Progenitor cell of endocrine pancreas (in vitro differentiated cells): Measurements from ENCODE around the gene C3orf62. TPM values are rescaled to one million over a fixed set of nuclear protein-coding genes. Genes with fewer than 3 reads are reported as not detected.

Experiments
- DNase-seq: peaks from one replicate; pipeline ENCODE4 v3.0.0; 2021; ENCODE audit warnings: low spot score; ENCODE audit not compliant: unreplicated experiment
- H3K27ac Mint-ChIP-seq: 2 replicates; pipeline ENCODE4 v1.8.0; 2021; ENCODE audit warnings: mild to moderate bottlenecking, moderate library complexity, mixed read lengths
- H3K27me3 Mint-ChIP-seq: 2 replicates; pipeline ENCODE4 v1.8.0; 2021; ENCODE audit warnings: mixed read lengths
- H3K36me3 Mint-ChIP-seq: 2 replicates; pipeline ENCODE4 v1.8.0; 2022; ENCODE audit warnings: mixed read lengths; ENCODE audit not compliant: insufficient read depth
- H3K4me1 Mint-ChIP-seq: 2 replicates; pipeline ENCODE4 v1.8.0; 2021; ENCODE audit warnings: low read depth, mixed read lengths
- H3K4me3 Mint-ChIP-seq: 2 replicates; pipeline ENCODE4 v1.8.0; 2021; ENCODE audit warnings: low read depth, mild to moderate bottlenecking, moderate library complexity, mixed read lengths
- H3K9me3 Mint-ChIP-seq: 2 replicates; pipeline ENCODE4 v1.8.0; 2021; ENCODE audit warnings: low read depth, mixed read lengths
- total RNA-seq: library from RNA; stranded (reverse); gene quantifications from 2 replicates; pipeline ENCODE4 v1.2.1, GENCODE V29; 2021
- TF ChIP-seq, protein P1 (sequence below): fragments of 200-600 bp; sonication (generic); IDR thresholded peaks from one replicate; pipeline ENCODE4 v1.5.0; 2021; ENCODE audit warnings: antibody characterized with exemption, mild to moderate bottlenecking; ENCODE audit not compliant: unreplicated experiment

C3orf62 gene
- total RNA-seq, 1 donor from 2014 or later = 15.1 TPM

DNA sequence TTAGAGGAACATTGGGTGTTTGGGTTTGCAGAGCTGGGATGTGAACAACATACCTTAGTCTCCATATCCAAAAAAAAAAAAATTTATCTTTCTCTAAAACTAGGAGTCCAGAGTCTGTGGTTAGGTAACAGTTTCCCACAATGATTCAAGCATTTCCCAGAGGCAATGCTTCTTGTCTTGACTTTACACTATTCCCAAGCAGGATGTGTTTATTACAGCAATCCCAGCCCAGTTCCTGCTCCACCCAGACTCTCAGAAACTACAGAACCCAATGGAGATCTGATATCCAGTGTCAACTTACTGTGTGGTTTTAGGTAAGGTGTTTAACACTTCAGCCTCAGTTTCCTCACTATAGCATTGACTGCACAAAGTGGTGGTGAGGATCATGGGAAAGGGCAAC, 2.3 kb upstream of the C3orf62 start:
- H3K4me3 Mint-ChIP-seq = no peak overlapping the region
- no peaks in the 10 kb centered on the region for H3K27me3 Mint-ChIP-seq
- H3K9me3 Mint-ChIP-seq = no peaks in the 10 kb centered on the region
- no peak for DNase-seq
- H3K36me3 Mint-ChIP-seq = peaks cover 29% of the 10 kb centered on the region
- H3K4me1 Mint-ChIP-seq = no peaks in the 10 kb centered on the region
- TF ChIP-seq, protein P1, sequence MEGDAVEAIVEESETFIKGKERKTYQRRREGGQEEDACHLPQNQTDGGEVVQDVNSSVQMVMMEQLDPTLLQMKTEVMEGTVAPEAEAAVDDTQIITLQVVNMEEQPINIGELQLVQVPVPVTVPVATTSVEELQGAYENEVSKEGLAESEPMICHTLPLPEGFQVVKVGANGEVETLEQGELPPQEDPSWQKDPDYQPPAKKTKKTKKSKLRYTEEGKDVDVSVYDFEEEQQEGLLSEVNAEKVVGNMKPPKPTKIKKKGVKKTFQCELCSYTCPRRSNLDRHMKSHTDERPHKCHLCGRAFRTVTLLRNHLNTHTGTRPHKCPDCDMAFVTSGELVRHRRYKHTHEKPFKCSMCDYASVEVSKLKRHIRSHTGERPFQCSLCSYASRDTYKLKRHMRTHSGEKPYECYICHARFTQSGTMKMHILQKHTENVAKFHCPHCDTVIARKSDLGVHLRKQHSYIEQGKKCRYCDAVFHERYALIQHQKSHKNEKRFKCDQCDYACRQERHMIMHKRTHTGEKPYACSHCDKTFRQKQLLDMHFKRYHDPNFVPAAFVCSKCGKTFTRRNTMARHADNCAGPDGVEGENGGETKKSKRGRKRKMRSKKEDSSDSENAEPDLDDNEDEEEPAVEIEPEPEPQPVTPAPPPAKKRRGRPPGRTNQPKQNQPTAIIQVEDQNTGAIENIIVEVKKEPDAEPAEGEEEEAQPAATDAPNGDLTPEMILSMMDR = no peak
- no peak overlapping the region for H3K27ac Mint-ChIP-seq

DNA sequence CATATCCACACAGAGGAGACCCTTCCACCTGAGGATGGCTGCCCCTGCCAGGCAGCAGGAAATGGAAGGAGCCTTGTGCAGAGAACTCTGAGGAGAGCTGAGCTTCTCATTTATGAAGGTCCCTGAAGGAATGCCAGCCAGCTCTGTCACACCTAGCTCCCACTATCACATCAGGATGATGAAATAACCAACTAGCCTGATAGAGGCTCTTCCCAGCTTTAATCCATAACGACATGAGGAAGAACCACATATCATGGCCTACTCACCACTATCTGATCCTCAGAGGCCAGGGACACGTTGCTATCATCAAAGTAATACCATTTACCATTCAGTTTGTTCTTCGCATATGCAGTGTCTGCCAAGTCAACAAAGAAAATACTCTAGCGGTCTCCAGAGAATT, 1.5 kb upstream of the C3orf62 start:
- TF ChIP-seq, protein P1 = no peak
- no peak for DNase-seq
- H3K27ac Mint-ChIP-seq = no peak overlapping the region
- no peak overlapping the region for H3K4me3 Mint-ChIP-seq
- no peaks in the 10 kb centered on the region for H3K9me3 Mint-ChIP-seq
- H3K27me3 Mint-ChIP-seq = no peaks in the 10 kb centered on the region
- H3K4me1 Mint-ChIP-seq = no peaks in the 10 kb centered on the region
- H3K36me3 Mint-ChIP-seq = peaks cover 22% of the 10 kb centered on the region

DNA sequence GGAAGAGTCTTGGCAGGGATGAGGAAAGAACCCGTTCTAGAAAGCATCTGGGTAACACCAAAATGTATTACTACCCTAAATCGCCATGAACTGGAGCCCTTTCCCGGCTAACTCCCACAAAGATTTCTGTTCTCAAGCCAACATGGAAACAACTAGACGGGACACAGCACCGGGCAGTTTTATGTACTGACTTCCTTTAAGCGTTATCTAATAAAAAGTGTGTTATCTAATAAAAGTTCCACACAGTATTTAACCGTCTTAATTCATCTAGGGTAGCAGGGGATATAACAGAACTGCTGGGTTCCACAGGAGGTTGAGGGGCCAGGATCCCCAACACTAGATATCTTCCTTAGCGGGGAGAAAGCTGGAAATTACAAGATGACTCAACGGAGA, 347 bp upstream of the C3orf62 start:
- Mint-ChIP-seq H3K27ac (no peak overlapping the region), H3K9me3 (no peaks in the 10 kb centered on the region)
- no peak for DNase-seq

DNA sequence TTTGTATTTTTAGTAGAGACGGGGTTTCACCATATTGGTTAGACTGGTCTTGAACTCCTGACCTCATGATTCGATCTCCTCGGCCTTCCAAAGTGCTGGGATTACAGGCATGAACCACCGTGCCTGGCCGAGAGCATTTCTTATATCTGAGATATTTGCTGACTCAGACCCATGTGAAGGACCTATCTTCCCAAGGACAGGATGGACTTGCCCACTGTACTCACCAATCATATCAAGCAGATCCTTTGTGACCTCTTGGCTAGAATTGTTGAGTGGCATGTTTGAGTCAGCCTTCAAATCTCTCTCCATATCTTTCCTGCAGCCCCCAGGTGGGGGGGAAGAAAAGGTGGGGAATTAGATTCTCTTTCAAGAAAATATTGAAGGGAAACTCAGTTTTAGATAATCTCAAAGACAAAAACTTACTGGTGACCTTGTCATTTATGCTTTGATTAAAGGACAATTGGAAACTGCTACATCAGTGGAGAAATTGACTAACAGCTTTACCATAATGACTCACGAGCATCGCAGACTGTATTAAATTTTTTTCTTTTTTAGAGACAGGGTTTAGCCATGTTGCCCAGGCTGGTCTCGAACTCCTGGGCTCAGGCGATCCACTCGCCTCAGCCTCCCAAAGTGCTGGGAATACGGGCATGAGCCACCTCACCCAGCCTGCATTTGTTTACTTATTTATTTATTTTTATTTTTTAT, 3.1 kb downstream of the C3orf62 start:
- H3K27me3 Mint-ChIP-seq = no peaks in the 10 kb centered on the region
- DNase-seq = no peak
- H3K4me3 Mint-ChIP-seq = no peak overlapping the region
- no peak overlapping the region for H3K27ac Mint-ChIP-seq
- H3K9me3 Mint-ChIP-seq = no peaks in the 10 kb centered on the region
- H3K4me1 Mint-ChIP-seq = no peaks in the 10 kb centered on the region
- H3K36me3 Mint-ChIP-seq = peaks cover 22% of the 10 kb centered on the region
- TF ChIP-seq, protein P1 = no peak

More for the DNA sequence above, 347 bp upstream of the C3orf62 start:
- Mint-ChIP-seq H3K27me3 (no peaks in the 10 kb centered on the region), H3K36me3 (peaks cover 20% of the 10 kb centered on the region), H3K4me1 (no peaks in the 10 kb centered on the region), H3K4me3 (peak overlapping the region; percentile 64)
- TF ChIP-seq, protein P1 = no peak

DNA sequence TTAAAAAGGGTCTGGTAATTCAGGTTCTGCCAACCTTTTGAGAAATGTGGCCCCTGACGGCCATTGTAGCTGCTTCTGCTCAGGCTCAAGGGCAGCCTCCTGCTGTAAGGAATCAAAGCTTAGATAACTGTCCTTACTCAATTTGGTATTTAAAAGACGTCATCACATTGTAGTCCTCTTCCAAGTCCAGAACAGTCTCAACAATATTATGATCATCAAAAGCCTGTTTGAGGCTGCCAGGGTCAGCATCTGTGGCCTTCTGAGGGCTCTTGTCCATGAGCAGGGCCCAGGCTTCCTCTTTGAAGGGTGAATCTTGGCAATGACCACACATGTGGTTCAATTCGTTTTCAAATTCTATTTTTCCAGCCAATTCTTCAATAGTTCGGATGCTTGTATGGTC, 6.0 kb downstream of the C3orf62 start:
- no peak for DNase-seq
- H3K27me3 Mint-ChIP-seq = no peaks in the 10 kb centered on the region
- no peaks in the 10 kb centered on the region for H3K9me3 Mint-ChIP-seq
- peaks cover 14% of the 10 kb centered on the region for H3K36me3 Mint-ChIP-seq
- H3K27ac Mint-ChIP-seq = no peak overlapping the region
- no peak overlapping the region for H3K4me3 Mint-ChIP-seq
- H3K4me1 Mint-ChIP-seq = no peaks in the 10 kb centered on the region
- TF ChIP-seq, protein P1 = no peak
